Activated naive CD8-positive, alpha-beta T cell treated with anti-CD3 and anti-CD28 coated beads for 36 hours (primary cell): Measurements from ENCODE around the gene LRRC59. TPM values are rescaled to one million over a fixed set of nuclear protein-coding genes. Genes with fewer than 3 reads are reported as not detected.
A peak's percentile ranks its signal among the peaks of the same experiment; 100 is the strongest.

Experiments
- DNase-seq: peaks from one replicate; pipeline ENCODE4 v3.0.0; 2021
- H3K27ac Mint-ChIP-seq: one replicate; pipeline ENCODE4 v1.8.0; 2022; ENCODE audit warnings: mild to moderate bottlenecking, moderate library complexity, mixed read lengths
- H3K27me3 Mint-ChIP-seq: one replicate; pipeline ENCODE4 v1.8.0; 2022; ENCODE audit warnings: mild to moderate bottlenecking, mixed read lengths
- H3K36me3 Mint-ChIP-seq: one replicate; pipeline ENCODE4 v1.8.0; 2021; ENCODE audit warnings: mild to moderate bottlenecking, mixed read lengths
- H3K4me1 Mint-ChIP-seq: one replicate; pipeline ENCODE4 v1.8.0; 2021; ENCODE audit warnings: mixed read lengths
- H3K4me3 Mint-ChIP-seq: one replicate; pipeline ENCODE4 v1.8.0; 2022; ENCODE audit warnings: mild to moderate bottlenecking, moderate library complexity, mixed read lengths
- H3K9me3 Mint-ChIP-seq: one replicate; pipeline ENCODE4 v1.8.0; 2022; ENCODE audit warnings: mixed read lengths
- total RNA-seq, 2 experiments: library from RNA; stranded (reverse); gene quantifications; one replicate each; pipeline ENCODE4 v1.2.3, GENCODE V29; 2021

Gene LRRC59
- 100 to 1,000 TPM; 110 to 112 TPM for total RNA-seq

GRCh38 chr17:50397111-50397918, at the start of gene LRRC59:
TSS of gene LRRC59 (minus strand) at chr17:50397523. CDS start at chr17:50397317, 206 bp downstream.
- H3K36me3 Mint-ChIP-seq, result peaks cover 23% of the 10 kb centered on the region
- peak within 1 kb of the TSS; percentile 87 for H3K27ac Mint-ChIP-seq
- H3K4me3 Mint-ChIP-seq, result peak within 1 kb of the TSS; percentile 96
- peak; percentile 93 for DNase-seq
- H3K4me1 Mint-ChIP-seq, result peaks cover 23% of the 10 kb centered on the region
- H3K27me3 Mint-ChIP-seq, result no peaks in the 10 kb centered on the region
- no peaks in the 10 kb centered on the region for H3K9me3 Mint-ChIP-seq

DNA sequence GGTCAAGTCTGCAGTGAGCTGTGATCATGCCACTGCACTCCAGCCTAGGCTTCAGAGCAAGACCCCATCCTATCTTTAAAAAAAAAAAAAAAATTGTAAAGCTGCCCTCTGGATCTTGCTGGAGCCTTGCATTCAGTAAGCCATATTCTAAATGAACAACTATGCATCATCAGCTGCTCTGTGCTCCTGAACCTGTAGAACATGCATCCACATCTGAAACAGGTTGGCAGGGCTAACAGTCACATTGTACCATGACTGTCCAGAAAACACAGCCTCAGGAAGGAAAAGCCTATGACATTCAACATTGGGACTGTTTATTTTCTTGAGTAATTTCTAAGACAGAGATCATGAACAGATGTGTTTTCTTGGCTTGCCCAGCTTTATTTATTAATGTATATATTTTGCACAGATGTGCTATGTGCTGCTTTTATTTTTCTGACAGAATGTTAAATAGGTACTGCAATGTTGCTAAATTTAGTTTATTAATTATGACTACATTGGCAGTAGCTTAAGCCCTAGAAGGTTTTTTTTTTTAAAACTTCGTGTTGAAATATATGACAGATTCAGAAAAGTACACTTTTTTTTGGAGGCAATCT, 48.5 kb upstream of the LRRC59 start:
- Mint-ChIP-seq H3K27ac (no peak overlapping the region), H3K9me3 (no peaks in the 10 kb centered on the region)

GRCh38 chr17:50444841-50445715, 47.8 kb upstream of the LRRC59 start:
- DNase-seq, result no peak
- no peaks in the 10 kb centered on the region for H3K27me3 Mint-ChIP-seq
- H3K4me1 Mint-ChIP-seq, result no peaks in the 10 kb centered on the region
- no peak overlapping the region for H3K27ac Mint-ChIP-seq
- no peak overlapping the region for H3K4me3 Mint-ChIP-seq
- no peaks in the 10 kb centered on the region for H3K9me3 Mint-ChIP-seq
- no peaks in the 10 kb centered on the region for H3K36me3 Mint-ChIP-seq

More for the DNA sequence above, 48.5 kb upstream of the LRRC59 start:
- Mint-ChIP-seq H3K36me3 (no peaks in the 10 kb centered on the region), H3K27me3 (no peaks in the 10 kb centered on the region), H3K4me1 (no peaks in the 10 kb centered on the region), H3K4me3 (no peak overlapping the region)
- no peak for DNase-seq

DNA sequence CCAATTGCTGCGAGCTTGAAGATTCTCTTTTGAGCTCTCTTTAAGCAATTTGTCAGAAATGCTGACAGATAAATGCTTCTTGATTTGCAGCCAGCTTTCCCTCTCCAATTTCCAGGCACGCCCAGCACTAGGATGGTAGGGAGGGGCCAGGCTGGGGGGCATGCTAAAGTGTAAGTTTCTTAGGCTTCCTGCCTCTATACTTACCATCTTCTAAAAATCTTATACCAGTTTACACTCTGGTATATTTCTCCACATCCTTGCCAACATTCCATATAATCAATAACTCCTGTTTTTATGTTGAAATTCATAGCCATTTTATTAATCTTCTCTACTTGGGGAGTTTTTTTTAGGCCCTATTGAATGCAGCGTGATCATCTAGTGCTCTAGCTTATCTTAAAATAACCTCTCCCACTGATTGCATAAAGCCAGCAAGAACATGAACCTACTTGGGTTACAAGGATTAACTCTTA, 46.2 kb upstream of the LRRC59 start:
- H3K4me1 Mint-ChIP-seq, result no peaks in the 10 kb centered on the region
- no peak overlapping the region for H3K27ac Mint-ChIP-seq
- no peaks in the 10 kb centered on the region for H3K36me3 Mint-ChIP-seq
- no peaks in the 10 kb centered on the region for H3K27me3 Mint-ChIP-seq
- no peaks in the 10 kb centered on the region for H3K9me3 Mint-ChIP-seq
- no peak for DNase-seq
- H3K4me3 Mint-ChIP-seq, result no peak overlapping the region

GRCh38 chr17:50440838-50441829, 43.8 kb upstream of the LRRC59 start:
- Mint-ChIP-seq H3K36me3 (peaks cover 3% of the 10 kb centered on the region), H3K27me3 (no peaks in the 10 kb centered on the region), H3K4me1 (no peaks in the 10 kb centered on the region), H3K9me3 (no peaks in the 10 kb centered on the region), H3K4me3 (no peak overlapping the region), H3K27ac (no peak overlapping the region)
- DNase-seq, result no peak

DNA sequence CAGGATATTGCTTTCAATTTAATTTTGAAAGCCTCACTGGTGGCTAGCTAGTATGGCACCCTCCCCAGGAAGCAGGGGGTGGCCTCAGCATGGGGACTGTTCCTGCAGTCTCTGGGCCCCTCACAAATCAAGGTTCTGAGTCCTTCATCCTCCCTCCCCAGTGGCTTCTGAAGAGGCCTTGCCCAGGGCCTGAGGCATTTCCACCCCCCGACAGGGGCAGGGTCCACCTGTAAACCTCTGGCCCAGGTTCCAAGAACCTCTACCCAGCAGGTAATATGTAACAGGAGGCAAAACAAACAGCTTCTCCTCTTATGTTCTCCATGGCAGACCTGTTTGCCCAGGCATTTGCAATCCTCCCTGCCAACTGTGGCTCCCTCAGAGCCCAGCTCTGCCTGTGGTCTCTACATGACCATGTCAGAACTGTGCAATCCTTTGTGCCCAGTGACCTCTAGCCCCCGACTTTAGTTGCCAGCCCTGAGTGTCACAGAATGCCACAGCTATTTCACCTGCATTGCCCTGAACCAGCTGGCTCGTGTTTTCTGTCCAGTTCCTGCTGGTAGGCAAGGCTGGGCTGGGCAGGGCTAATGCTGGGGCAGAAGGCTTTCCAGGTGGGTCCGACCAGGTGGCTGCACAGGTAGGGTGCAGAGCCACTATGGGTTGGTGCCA, 43.0 kb upstream of the LRRC59 start:
- Mint-ChIP-seq H3K27ac (no peak overlapping the region), H3K9me3 (no peaks in the 10 kb centered on the region), H3K4me1 (no peaks in the 10 kb centered on the region), H3K27me3 (no peaks in the 10 kb centered on the region), H3K4me3 (no peak overlapping the region), H3K36me3 (peaks cover 3% of the 10 kb centered on the region)
- no peak for DNase-seq

DNA sequence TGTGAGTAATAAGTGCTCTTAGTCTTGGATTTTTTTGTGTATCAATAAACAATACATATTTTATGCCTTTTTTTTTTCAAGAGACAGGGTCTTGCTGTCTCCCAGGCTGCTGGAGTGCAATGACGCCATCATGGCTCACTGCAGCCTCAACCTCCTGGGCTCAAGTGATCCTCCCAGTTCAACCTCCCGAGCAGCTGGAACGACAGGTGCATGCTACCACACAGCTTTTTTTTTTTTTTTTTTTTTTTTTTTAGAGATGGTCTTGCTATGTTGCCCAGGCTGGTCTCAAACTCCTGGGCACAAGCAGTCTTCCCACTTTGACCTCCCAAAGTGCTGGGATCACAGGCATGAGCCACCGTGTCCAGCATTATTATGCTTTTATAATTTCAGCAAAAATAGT, 41.7 kb upstream of the LRRC59 start:
- no peak for DNase-seq

DNA sequence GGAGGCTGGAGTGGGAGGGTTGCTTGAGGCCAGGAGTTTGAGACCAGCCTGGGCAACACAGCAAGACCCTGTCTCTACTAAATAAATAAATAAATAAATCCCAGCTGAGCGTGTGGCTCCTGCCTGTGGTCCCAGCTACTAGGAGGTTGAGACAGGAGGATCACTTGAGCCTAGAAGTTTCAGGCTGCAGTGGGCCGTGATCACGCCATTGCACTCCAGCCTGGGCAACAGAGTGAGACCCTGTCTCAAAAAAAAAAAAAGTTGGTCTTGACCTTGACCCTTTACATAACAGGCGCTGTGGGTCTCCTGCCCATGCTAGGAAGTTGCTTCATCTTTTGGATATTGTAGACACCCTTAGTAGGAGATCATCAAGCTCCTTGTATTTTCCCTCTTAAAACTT, 40.1 kb upstream of the LRRC59 start:
- Mint-ChIP-seq H3K4me3 (no peak overlapping the region), H3K9me3 (no peaks in the 10 kb centered on the region), H3K27me3 (no peaks in the 10 kb centered on the region)

More for the DNA sequence above, 41.7 kb upstream of the LRRC59 start:
- H3K9me3 Mint-ChIP-seq, result no peaks in the 10 kb centered on the region
- peaks cover 3% of the 10 kb centered on the region for H3K36me3 Mint-ChIP-seq
- no peaks in the 10 kb centered on the region for H3K27me3 Mint-ChIP-seq
- no peaks in the 10 kb centered on the region for H3K4me1 Mint-ChIP-seq
- no peak overlapping the region for H3K27ac Mint-ChIP-seq
- H3K4me3 Mint-ChIP-seq, result no peak overlapping the region

DNA sequence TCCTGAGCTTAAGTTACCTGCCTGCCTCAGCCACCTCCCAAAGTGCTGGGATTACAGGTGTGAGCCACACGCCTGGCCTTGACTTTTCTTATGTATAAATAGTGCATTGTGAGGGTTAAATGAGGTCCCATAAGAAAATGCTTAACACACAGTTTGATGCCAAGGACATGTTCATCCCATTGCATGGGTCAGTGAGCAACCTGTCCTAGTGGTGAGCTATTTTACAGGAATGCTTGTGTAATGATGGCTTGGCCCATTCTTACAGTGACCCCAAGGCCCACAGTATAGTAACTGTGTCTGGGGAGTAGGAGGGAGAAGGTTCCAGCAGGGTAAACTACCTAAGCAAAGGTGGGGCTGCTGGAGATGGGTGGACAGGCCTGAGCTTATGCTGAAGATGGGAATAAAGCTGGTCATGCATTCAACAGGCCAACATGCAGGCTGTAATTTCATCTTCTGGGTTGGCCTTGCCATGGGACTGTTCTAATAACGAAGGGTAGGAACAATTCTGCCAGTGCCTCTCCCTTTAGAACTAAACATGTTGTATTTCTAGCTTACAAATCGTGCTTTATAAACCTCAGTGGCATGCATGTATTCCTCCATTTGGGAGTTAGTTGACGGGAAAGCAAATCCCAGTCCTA, 34.9 kb upstream of the LRRC59 start:
- H3K36me3 Mint-ChIP-seq, result peaks cover 3% of the 10 kb centered on the region
- DNase-seq, result no peak
- H3K9me3 Mint-ChIP-seq, result no peaks in the 10 kb centered on the region
- no peaks in the 10 kb centered on the region for H3K27me3 Mint-ChIP-seq
- H3K4me3 Mint-ChIP-seq, result no peak overlapping the region
- peaks cover 4% of the 10 kb centered on the region for H3K4me1 Mint-ChIP-seq
- H3K27ac Mint-ChIP-seq, result no peak overlapping the region

More for the DNA sequence above, 40.1 kb upstream of the LRRC59 start:
- DNase-seq, result no peak
- H3K27ac Mint-ChIP-seq, result no peak overlapping the region
- no peaks in the 10 kb centered on the region for H3K4me1 Mint-ChIP-seq
- peaks cover 3% of the 10 kb centered on the region for H3K36me3 Mint-ChIP-seq

DNA sequence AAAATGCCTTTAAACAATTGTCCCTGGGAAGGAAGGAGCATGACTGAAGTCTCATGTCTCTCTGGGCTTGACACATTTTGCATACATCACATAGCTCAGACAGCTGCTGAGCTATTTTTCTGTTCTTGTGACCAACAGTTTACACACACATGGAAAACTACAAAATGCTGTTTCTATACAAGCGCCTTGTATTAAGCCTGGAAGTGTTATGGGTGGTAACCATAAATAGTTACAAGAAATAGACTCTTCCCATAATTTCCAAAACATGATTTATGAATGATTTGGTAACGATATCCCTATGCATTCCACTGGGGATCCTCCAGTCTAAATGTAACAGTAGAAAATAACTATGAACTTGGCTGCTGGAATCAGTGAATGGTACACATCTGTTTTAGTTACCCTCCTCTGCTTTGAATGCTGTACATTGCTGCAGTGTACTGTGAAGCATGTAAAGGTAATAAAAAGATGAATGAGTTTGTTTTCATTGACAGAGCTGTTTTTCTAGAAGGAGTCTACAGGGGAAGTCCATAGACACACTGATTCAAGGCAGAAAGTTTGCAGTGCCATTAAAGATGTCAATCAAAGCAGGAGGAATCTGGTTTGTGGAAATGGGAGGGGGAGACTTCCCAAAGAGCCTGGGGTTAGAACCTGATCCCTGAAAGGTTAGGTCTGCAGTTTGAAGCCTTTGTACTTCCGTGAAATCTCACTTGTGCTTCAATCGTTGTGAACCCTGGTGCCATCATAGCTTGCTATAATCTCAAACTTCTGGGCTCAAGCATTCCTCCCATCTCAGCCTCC, 33.7 kb upstream of the LRRC59 start:
- Mint-ChIP-seq H3K27me3 (no peaks in the 10 kb centered on the region), H3K27ac (no peak overlapping the region), H3K4me1 (peaks cover 9% of the 10 kb centered on the region), H3K9me3 (no peaks in the 10 kb centered on the region), H3K4me3 (no peak overlapping the region), H3K36me3 (no peaks in the 10 kb centered on the region)
- DNase-seq, result no peak

DNA sequence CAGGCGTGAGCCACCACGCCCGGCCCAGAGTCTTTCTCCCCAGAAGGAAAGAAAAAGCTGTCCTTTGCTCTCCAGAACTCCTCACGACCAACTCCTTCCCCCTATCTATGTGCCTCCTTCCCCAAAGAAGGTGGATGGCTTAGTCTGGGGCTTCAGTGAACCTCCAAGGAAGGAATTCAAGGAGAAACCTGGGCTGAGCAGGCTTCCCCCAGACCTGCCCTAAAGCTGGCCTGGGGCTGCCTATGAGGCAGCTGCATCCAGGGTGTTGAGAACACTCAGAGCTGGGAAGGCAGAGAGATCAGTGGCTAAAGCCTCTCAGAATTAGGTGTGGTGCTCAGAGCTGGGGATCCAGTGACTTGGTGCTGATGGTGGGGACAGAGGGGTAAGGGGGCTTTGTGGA, 32.5 kb upstream of the LRRC59 start:
- no peaks in the 10 kb centered on the region for H3K9me3 Mint-ChIP-seq
- no peaks in the 10 kb centered on the region for H3K36me3 Mint-ChIP-seq
- no peaks in the 10 kb centered on the region for H3K27me3 Mint-ChIP-seq
- DNase-seq, result no peak
- H3K4me1 Mint-ChIP-seq, result peaks cover 16% of the 10 kb centered on the region
- H3K4me3 Mint-ChIP-seq, result no peak overlapping the region
- no peak overlapping the region for H3K27ac Mint-ChIP-seq

DNA sequence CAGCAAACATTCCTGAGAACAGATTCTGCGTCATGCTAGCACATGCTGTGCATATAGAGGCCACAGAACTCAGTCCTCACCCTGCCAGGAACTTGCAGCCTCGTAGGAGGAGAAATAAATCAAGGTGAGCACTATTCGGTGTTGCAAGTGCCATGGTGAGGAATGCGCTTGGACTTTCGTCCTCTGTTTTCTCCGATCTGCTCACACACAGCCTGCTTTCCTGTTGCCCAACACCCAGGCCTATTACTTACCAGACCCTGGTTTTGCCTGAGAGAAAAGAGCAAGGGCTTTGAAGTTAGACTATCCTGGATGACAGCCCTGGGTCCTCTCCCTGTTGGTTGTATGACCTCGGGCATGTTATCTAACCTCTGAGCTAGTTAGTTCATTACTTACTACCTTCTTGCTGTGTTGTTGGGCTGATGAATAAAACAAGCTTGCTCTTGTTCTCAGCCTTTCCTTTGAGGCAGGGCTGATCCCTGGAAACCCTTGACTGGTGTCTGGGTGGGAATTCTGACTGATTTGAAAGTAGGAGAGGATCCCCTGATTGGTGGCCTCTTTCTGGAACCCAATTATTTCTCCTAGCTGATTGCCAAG, 31.6 kb upstream of the LRRC59 start:
- no peak overlapping the region for H3K27ac Mint-ChIP-seq
- H3K27me3 Mint-ChIP-seq, result no peaks in the 10 kb centered on the region
- DNase-seq, result no peak
- H3K4me1 Mint-ChIP-seq, result peaks cover 17% of the 10 kb centered on the region
- no peaks in the 10 kb centered on the region for H3K36me3 Mint-ChIP-seq
- no peak overlapping the region for H3K4me3 Mint-ChIP-seq
- no peaks in the 10 kb centered on the region for H3K9me3 Mint-ChIP-seq
